K562 (cell line): ENCODE data around the gene RPL28. TPM values are rescaled to one million over a fixed set of nuclear protein-coding genes. Genes with fewer than 3 reads are reported as not detected.

Source experiments
- CBX1 ChIP-seq: sonication (generic); IDR thresholded peaks from 2 replicates; pipeline ENCODE4 v1.6.1; 2016; ENCODE audit warnings: antibody characterized with exemption, low read depth, mild to moderate bottlenecking
- CREB1 ChIP-seq, 2 experiments: sonication (generic) in 1 of 2; formaldehyde crosslinking in 1 of 2; IDR thresholded peaks; 2 replicates each; pipeline versions ENCODE4 v1.6.1 to v1.8.0; 2012 to 2022; ENCODE audit warnings: inconsistent platforms in 1 of 2, mild to moderate bottlenecking in 1 of 2, missing genetic modification reagents in 1 of 2, moderate library complexity in 1 of 2
- CTBP1 ChIP-seq: fragments of 450-650 bp; IDR thresholded peaks from 2 replicates; pipeline ENCODE4 v1.6.1; 2016; ENCODE audit warnings: borderline replicate concordance
- GATA2 ChIP-seq: sonication (generic); formaldehyde crosslinking; IDR thresholded peaks from 2 replicates; pipeline ENCODE4 v1.4.0; 2020; ENCODE audit warnings: mild to moderate bottlenecking, missing genetic modification reagents
- GTF2B ChIP-seq: IDR thresholded peaks from 2 replicates; pipeline ENCODE4 v1.6.1; 2011; ENCODE audit not compliant: insufficient read length; ENCODE audit errors: extremely low read depth
- KDM1A ChIP-seq, 2 experiments: fragments of 450-650 bp; IDR thresholded peaks; 2 replicates each; pipeline ENCODE4 v1.6.1; 2016; ENCODE audit warnings: mild to moderate bottlenecking in 2 of 2
- MNT ChIP-seq, 2 experiments: fragments of 450-650 bp; conservative IDR thresholded peaks; 2 replicates each; pipeline ENCODE4 v1.6.1; 2017; ENCODE audit warnings: mild to moderate bottlenecking in 2 of 2, moderate library complexity in 2 of 2
- NCOA2 ChIP-seq, 2 experiments: fragments of 450-650 bp; IDR thresholded peaks; 2 replicates each; pipeline ENCODE4 v1.6.1; 2018; ENCODE audit warnings: mild to moderate bottlenecking in 2 of 2, moderate library complexity in 1 of 2; ENCODE audit not compliant: partially characterized antibody in 2 of 2
- POLR2G ChIP-seq: fragments of 200-400 bp; formaldehyde crosslinking; IDR thresholded peaks from 2 replicates; pipeline ENCODE4 v1.6.1; 2017; ENCODE audit warnings: low read depth, mild to moderate bottlenecking, antibody characterized with exemption, low read length, moderate library complexity
- PREB ChIP-seq: sonication (generic); formaldehyde crosslinking; IDR thresholded peaks from 2 replicates; pipeline ENCODE4 v1.8.1; 2023; ENCODE audit warnings: mild to moderate bottlenecking, missing genetic modification reagents
- PTRF ChIP-seq: fragments of 450-650 bp; IDR thresholded peaks from 2 replicates; pipeline ENCODE4 v1.6.1; 2016; ENCODE audit warnings: mild to moderate bottlenecking, missing genetic modification characterization, missing compliant biosample characterization
- SOX6 ChIP-seq: fragments of 450-650 bp; IDR thresholded peaks from 2 replicates; pipeline ENCODE4 v1.6.1; 2014; ENCODE audit warnings: mild to moderate bottlenecking
- THAP12 ChIP-seq: fragments of 250-450 bp; sonication (Bioruptor Pico); IDR thresholded peaks from 2 replicates; pipeline ENCODE4 v1.9.0; 2021; ENCODE audit warnings: mild to moderate bottlenecking, inconsistent platforms
- YBX1 ChIP-seq: fragments of 450-650 bp; IDR thresholded peaks from 2 replicates; pipeline ENCODE4 v1.7.1; 2016; ENCODE audit warnings: mild to moderate bottlenecking
- ZBTB8A ChIP-seq: fragments of 450-650 bp; IDR thresholded peaks from 2 replicates; pipeline ENCODE4 v1.6.1; 2018; ENCODE audit warnings: mild to moderate bottlenecking, moderate library complexity; ENCODE audit not compliant: partially characterized antibody
- ZNF134 ChIP-seq: fragments of 250-450 bp; sonication (Bioruptor Pico); conservative IDR thresholded peaks from 2 replicates; pipeline ENCODE4 v1.4.0; 2020
- ZNF445 ChIP-seq: fragments of 250-450 bp; sonication (Bioruptor Pico); IDR thresholded peaks from 2 replicates; pipeline ENCODE4 v1.4.0; 2020; ENCODE audit warnings: low read depth, mild to moderate bottlenecking, moderate library complexity
- polyA plus RNA-seq, 8 experiments: library from polyadenylated mRNA; depleted of rRNA in 4 of 8; stranded (reverse) in 5 of 8; unstranded in 3 of 8; fragments of >200 nt; fragmentation: Nextera tagmentation in 2 of 8; fragmentation: Illumina TruSeq in 1 of 8; extraction: Ambion mirVana in 2 of 8; extraction: Trizol in 1 of 8; gene quantifications; 2 replicates each; pipeline versions ENCODE4 v1.2.1 to v1.2.3, GENCODE V29; 2011 to 2014; ENCODE audit warnings: inconsistent platforms in 1 of 8, missing spikeins in 1 of 8
- total RNA-seq, 7 experiments: library from RNA; depleted of rRNA in 6 of 7; stranded (reverse); fragments of >200 nt in 6 of 7; fragmentation: Illumina TruSeq in 2 of 7; extraction: Trizol in 2 of 7; gene quantifications; 2 replicates each; pipeline versions ENCODE4 v1.2.1 to v1.2.3, GENCODE V29; 2011 to 2021; ENCODE audit warnings: low replicate concordance in 1 of 7
- TF ChIP-seq, protein P1 (sequence below): sonication (generic); formaldehyde crosslinking; IDR thresholded peaks from 2 replicates; pipeline ENCODE4 v1.8.0; 2022; ENCODE audit warnings: mild to moderate bottlenecking, low read depth, missing genetic modification reagents
- TF ChIP-seq, protein P2 (sequence below): fragments of 250-450 bp; sonication (Bioruptor Pico); IDR thresholded peaks from 2 replicates; pipeline ENCODE4 v1.4.0; 2020; ENCODE audit warnings: mild to moderate bottlenecking, moderate library complexity

RPL28 gene
- total and polyA plus RNA-seq, 9 of the 15 experiments (the other 6 are each of a cell fraction or from before 2014, with no cell fraction given), result 124 to 3,106 (median 622) TPM

- TF ChIP-seq MNT (conservative IDR thresholded peaks at IDR 0.05) (peak; percentile 97 to 98), SOX6 (peak; percentile 58), CTBP1 (peak; percentile 69; the same call in 1 of the 2 replicates), ZNF134 (CRISPR knock-in tag) (no peak), CREB1 (IDR thresholded peaks at IDR 0.05) (peak; percentile 90), CREB1 (CRISPR knock-in tag; IDR thresholded peaks at IDR 0.05) (peak; percentile 95), NCOA2 (IDR thresholded peaks at IDR 0.05; ENCODE audit: partially characterized antibody in 2 of 2) (no peak), PREB (peak; percentile 69; the same call in 1 of the 2 replicates), KDM1A (IDR thresholded peaks at IDR 0.05) (no peak), GTF2B (peak; percentile 89), POLR2G (no peak; the same call in 1 of the 2 replicates), ZNF445 (no peak), YBX1 (no peak), ZBTB8A (no peak), THAP12 (CRISPR knock-in tag) (no peak), GATA2 (no peak), CBX1 (no peak; the same call in 1 of the 2 replicates), PTRF (no peak)
- TF ChIP-seq, protein P1, sequence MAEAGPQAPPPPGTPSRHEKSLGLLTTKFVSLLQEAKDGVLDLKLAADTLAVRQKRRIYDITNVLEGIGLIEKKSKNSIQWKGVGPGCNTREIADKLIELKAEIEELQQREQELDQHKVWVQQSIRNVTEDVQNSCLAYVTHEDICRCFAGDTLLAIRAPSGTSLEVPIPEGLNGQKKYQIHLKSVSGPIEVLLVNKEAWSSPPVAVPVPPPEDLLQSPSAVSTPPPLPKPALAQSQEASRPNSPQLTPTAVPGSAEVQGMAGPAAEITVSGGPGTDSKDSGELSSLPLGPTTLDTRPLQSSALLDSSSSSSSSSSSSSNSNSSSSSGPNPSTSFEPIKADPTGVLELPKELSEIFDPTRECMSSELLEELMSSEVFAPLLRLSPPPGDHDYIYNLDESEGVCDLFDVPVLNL (CRISPR knock-in tag), result peak; percentile 96
- TF ChIP-seq, protein P2, sequence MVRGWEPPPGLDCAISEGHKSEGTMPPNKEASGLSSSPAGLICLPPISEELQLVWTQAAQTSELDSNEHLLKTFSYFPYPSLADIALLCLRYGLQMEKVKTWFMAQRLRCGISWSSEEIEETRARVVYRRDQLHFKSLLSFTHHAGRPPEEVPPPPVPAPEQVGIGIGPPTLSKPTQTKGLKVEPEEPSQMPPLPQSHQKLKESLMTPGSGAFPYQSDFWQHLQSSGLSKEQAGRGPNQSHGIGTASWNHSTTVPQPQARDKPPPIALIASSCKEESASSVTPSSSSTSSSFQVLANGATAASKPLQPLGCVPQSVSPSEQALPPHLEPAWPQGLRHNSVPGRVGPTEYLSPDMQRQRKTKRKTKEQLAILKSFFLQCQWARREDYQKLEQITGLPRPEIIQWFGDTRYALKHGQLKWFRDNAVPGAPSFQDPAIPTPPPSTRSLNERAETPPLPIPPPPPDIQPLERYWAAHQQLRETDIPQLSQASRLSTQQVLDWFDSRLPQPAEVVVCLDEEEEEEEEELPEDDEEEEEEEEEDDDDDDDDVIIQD (CRISPR knock-in tag), result no peak
Measured at GRCh38 chr19:55407800-55408532, 22.2 kb downstream of the RPL28 start (continued).
